ENCODE measurements around the gene ACTA2.

Gene ACTA2

DNA sequence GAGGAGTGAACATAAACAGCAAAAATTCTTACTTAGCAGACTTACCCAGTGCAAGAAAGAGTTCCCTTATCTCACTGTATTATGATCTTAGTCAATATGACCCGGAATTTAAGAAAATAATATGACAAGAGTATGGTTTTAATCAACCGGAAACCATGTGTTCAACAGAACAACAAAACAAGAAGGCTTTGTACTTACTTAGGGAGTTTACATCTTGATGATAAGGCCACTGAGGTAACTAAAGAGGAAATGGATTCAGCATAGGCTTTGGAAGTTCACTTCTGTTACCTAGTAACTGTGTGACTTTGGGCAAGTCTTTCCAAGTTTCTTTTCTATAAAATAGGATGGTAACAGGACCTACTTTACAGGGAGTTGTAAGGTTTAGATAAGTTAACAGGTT, 30.6 kb upstream of the ACTA2 start:
- TF ChIP-seq, protein P1, sequence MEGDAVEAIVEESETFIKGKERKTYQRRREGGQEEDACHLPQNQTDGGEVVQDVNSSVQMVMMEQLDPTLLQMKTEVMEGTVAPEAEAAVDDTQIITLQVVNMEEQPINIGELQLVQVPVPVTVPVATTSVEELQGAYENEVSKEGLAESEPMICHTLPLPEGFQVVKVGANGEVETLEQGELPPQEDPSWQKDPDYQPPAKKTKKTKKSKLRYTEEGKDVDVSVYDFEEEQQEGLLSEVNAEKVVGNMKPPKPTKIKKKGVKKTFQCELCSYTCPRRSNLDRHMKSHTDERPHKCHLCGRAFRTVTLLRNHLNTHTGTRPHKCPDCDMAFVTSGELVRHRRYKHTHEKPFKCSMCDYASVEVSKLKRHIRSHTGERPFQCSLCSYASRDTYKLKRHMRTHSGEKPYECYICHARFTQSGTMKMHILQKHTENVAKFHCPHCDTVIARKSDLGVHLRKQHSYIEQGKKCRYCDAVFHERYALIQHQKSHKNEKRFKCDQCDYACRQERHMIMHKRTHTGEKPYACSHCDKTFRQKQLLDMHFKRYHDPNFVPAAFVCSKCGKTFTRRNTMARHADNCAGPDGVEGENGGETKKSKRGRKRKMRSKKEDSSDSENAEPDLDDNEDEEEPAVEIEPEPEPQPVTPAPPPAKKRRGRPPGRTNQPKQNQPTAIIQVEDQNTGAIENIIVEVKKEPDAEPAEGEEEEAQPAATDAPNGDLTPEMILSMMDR (IDR thresholded peaks at IDR 0.05; ENCODE audit: borderline replicate concordance, control extremely low read depth, extremely low read depth, insufficient read depth, missing control alignments) = no peak
- in situ Hi-C loops (cut with MboI; ENCODE audit: low sequenced_read_pairs, unreplicated experiment) = no loop called here
- no peak for DNase-seq (ENCODE audit: low spot score)

GRCh38 chr10:88982366-88982765, 29.8 kb upstream of the ACTA2 start:
- TF ChIP-seq, protein P1 (IDR thresholded peaks at IDR 0.05; ENCODE audit: borderline replicate concordance, control extremely low read depth, extremely low read depth, insufficient read depth, missing control alignments) = no peak
- in situ Hi-C loops (cut with MboI; ENCODE audit: low sequenced_read_pairs, unreplicated experiment) = no loop called here
- DNase-seq (ENCODE audit: low spot score) = no peak

GRCh38 chr10:88981435-88981834, 28.9 kb upstream of the ACTA2 start:
- TF ChIP-seq, protein P1 (IDR thresholded peaks at IDR 0.05; ENCODE audit: borderline replicate concordance, control extremely low read depth, extremely low read depth, insufficient read depth, missing control alignments) = no peak
- in situ Hi-C loops (cut with MboI; ENCODE audit: low sequenced_read_pairs, unreplicated experiment) = no loop called here
- no peak for DNase-seq (ENCODE audit: low spot score)

- TF ChIP-seq, protein P1 (IDR thresholded peaks at IDR 0.05; ENCODE audit: borderline replicate concordance, control extremely low read depth, extremely low read depth, insufficient read depth, missing control alignments) = no peak
- in situ Hi-C loops (cut with MboI; ENCODE audit: low sequenced_read_pairs, unreplicated experiment) = no loop called here
Observed at GRCh38 chr10:88980800-88981199, 28.2 kb upstream of the ACTA2 start.

DNA sequence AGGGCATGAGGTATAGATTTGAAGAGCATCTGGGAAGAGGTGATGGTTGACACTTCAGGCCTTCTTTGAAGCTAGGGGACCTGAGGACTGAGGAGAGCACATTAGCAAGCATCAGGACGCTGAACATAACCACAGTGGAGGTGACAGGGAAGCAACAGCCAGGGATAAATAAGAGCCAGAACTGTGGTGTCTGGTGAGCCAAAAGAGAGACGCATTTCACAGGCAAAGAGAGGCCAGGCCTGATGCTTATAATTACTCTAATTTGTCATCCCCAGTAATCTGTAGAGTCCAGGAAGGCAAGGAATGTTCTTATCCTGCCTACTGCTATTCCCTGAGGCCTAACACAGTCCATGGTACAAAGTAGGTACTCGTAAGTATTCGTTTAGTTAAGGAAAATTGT, 27.7 kb upstream of the ACTA2 start:
- in situ Hi-C loops (cut with MboI; ENCODE audit: low sequenced_read_pairs, unreplicated experiment) = no loop called here
- TF ChIP-seq, protein P1 (IDR thresholded peaks at IDR 0.05; ENCODE audit: borderline replicate concordance, control extremely low read depth, extremely low read depth, insufficient read depth, missing control alignments) = no peak
- no peak for DNase-seq (ENCODE audit: low spot score)

More at GRCh38 chr10:88980800-88981199, 28.2 kb upstream of the ACTA2 start:
- no peak for DNase-seq (ENCODE audit: low spot score)

DNA sequence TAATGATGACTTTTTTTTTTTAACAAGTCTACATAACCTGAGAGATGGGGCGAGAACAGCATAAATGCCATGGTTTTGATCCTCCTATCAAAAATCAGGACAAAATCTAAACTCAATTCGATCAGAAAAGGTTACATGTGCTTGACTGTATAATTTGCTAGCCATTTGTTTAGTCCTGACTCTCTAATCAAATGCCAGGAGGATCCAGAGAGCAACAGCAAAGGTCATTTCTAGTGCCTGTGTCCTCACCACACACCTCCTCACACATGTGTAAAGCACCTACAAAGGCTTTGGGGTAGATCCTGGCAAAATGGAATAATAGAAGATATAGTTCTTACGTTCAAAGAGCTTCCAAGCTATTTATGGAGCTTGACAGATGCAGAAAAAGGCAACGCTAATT, 27.0 kb upstream of the ACTA2 start:
- TF ChIP-seq, protein P1 (IDR thresholded peaks at IDR 0.05; ENCODE audit: borderline replicate concordance, control extremely low read depth, extremely low read depth, insufficient read depth, missing control alignments) = no peak
- no peak for DNase-seq (ENCODE audit: low spot score)
- in situ Hi-C loops (cut with MboI; ENCODE audit: low sequenced_read_pairs, unreplicated experiment) = no loop called here

GRCh38 chr10:88979153-88979562, 26.6 kb upstream of the ACTA2 start:
- in situ Hi-C loops (cut with MboI; ENCODE audit: low sequenced_read_pairs, unreplicated experiment) = no loop called here
- TF ChIP-seq, protein P1 (IDR thresholded peaks at IDR 0.05; ENCODE audit: borderline replicate concordance, control extremely low read depth, extremely low read depth, insufficient read depth, missing control alignments) = no peak
- DNase-seq (ENCODE audit: low spot score) = no peak
